A549 (cell line): ENCODE measurements around the gene RALGPS2. TPM values are rescaled to one million over a fixed set of nuclear protein-coding genes. Genes with fewer than 3 reads are reported as not detected.

Experiments
- ATAC-seq, 2 experiments: fragments of 200-7000 bp in 1 of 2; fragments of >200 bp in 1 of 2; cut with Nextera tagmentation in 1 of 2; cut with Tn5 transposase in 1 of 2; 3 replicates each; pipeline versions ENCODE4 v1.8.0 to v1.9.1; 2018 to 2020; ENCODE audit warnings: mild to moderate bottlenecking in 1 of 2, moderate library complexity in 1 of 2
- CTCF ChIA-PET: fragments of 300-600 bp; sonication (Branson Sonifier 250); formaldehyde crosslinking; extraction: SDS; loops from one replicate; lab custom pipeline; 2021; ENCODE audit warnings: antibody characterized with exemption, inconsistent platforms; lab: Yijun Ruan, JAX
- POLR2A ChIA-PET: fragments of 350-600 bp; formaldehyde crosslinking; extraction: SDS; loops from one replicate; lab custom pipeline; 2021; ENCODE audit warnings: antibody characterized with exemption, inconsistent platforms; lab: Yijun Ruan, JAX
- DNase-seq, 2 experiments: peaks; one replicate each; pipeline versions ENCODE4 v3.0.0 to v3.0.0-alpha.2; 2011 to 2016; ENCODE audit warnings: low read depth in 1 of 2, low spot score in 1 of 2
- FAIRE-seq: peaks from 2 replicates; lab custom pipeline; 2011; peaks lifted over from hg19 to GRCh38; lab: Jason Lieb, UNC
- H3K27ac ChIP-seq, 2 experiments: fragments of >200 bp; sonication (Bioruptor Twin); formaldehyde crosslinking; 3 replicates each; pipeline ENCODE4 v1.5.1; 2016 to 2017
- H3K4me1 ChIP-seq: fragments of >200 bp; sonication (Bioruptor Twin); formaldehyde crosslinking; 3 replicates; pipeline ENCODE4 v1.6.1; 2016
- H3K4me2 ChIP-seq: fragments of >200 bp; sonication (Bioruptor Twin); formaldehyde crosslinking; 3 replicates; pipeline ENCODE4 v1.6.1; 2016
- H3K4me3 ChIP-seq: fragments of >200 bp; sonication (Bioruptor Twin); formaldehyde crosslinking; 3 replicates; pipeline ENCODE4 v1.5.1; 2016
- H3K9me3 ChIP-seq: fragments of >200 bp; sonication (Bioruptor Twin); formaldehyde crosslinking; 3 replicates; pipeline ENCODE4 v1.6.1; 2016
- CEBPB ChIP-seq, 2 experiments: fragments of >200 bp in 1 of 2; sonication (Bioruptor Twin) in 1 of 2; formaldehyde crosslinking in 1 of 2; IDR thresholded peaks; 2 replicates each; pipeline ENCODE4 v1.6.1; 2012 to 2016
- CHD4 ChIP-seq: fragments of 200-600 bp; sonication (generic); IDR thresholded peaks from 2 replicates; pipeline ENCODE4 v1.6.1; 2016; ENCODE audit warnings: antibody characterized with exemption, mild to moderate bottlenecking, borderline replicate concordance
- EHMT2 ChIP-seq: fragments of 200-600 bp; sonication (generic); IDR thresholded peaks from 2 replicates; pipeline ENCODE4 v1.6.1; 2016; ENCODE audit warnings: antibody characterized with exemption, low read depth, mild to moderate bottlenecking, moderate library complexity
- ESRRA ChIP-seq: fragments of 150-350 bp; IDR thresholded peaks from 2 replicates; pipeline ENCODE4 v1.6.1; 2014; ENCODE audit warnings: mild to moderate bottlenecking, low read length, borderline replicate concordance
- FOSL2 ChIP-seq, 2 experiments: fragments of 450-650 bp in 1 of 2; fragments of >200 bp in 1 of 2; sonication (Bioruptor Twin) in 1 of 2; formaldehyde crosslinking; IDR thresholded peaks; 2 replicates each; pipeline versions ENCODE4 v1.5.0 to v1.6.1; 2016 to 2020; ENCODE audit warnings: mild to moderate bottlenecking in 1 of 2, moderate library complexity in 1 of 2
- FOXS1 ChIP-seq: fragments of 250-450 bp; sonication (Bioruptor Pico); IDR thresholded peaks from 2 replicates; pipeline ENCODE4 v1.5.0; 2020; ENCODE audit warnings: mild to moderate bottlenecking, moderate library complexity
- GATA3 ChIP-seq: IDR thresholded peaks from 2 replicates; pipeline ENCODE4 v1.6.1; 2012; ENCODE audit warnings: borderline replicate concordance
- HEYL ChIP-seq: fragments of 250-450 bp; sonication (Bioruptor Pico); IDR thresholded peaks from 2 replicates; pipeline ENCODE4 v1.8.0; 2021; ENCODE audit warnings: mild to moderate bottlenecking, moderate library complexity
- HOXB13 ChIP-seq: fragments of 250-450 bp; sonication (Bioruptor Pico); IDR thresholded peaks from 2 replicates; pipeline ENCODE4 v1.5.0; 2020; ENCODE audit warnings: low read depth, mild to moderate bottlenecking, moderate library complexity
- HOXB5 ChIP-seq: fragments of 250-450 bp; sonication (Bioruptor Pico); IDR thresholded peaks from 2 replicates; pipeline ENCODE4 v1.5.0; 2020; ENCODE audit warnings: mild to moderate bottlenecking, moderate library complexity
- JUNB ChIP-seq: fragments of >200 bp; sonication (Bioruptor Twin); formaldehyde crosslinking; IDR thresholded peaks from 2 replicates; pipeline ENCODE4 v1.6.1; 2016
- KDM1A ChIP-seq: fragments of 200-600 bp; sonication (generic); IDR thresholded peaks from 2 replicates; pipeline ENCODE4 v1.6.1; 2016; ENCODE audit warnings: low read depth, mild to moderate bottlenecking
- MAZ ChIP-seq: fragments of 150-350 bp; IDR thresholded peaks from 2 replicates; pipeline ENCODE4 v1.6.1; 2014; ENCODE audit warnings: antibody characterized with exemption, low read depth, low read length, borderline replicate concordance
- NPAS2 ChIP-seq: fragments of 250-450 bp; sonication (Bioruptor Pico); IDR thresholded peaks from 2 replicates; pipeline ENCODE4 v1.8.0; 2022; ENCODE audit warnings: mild to moderate bottlenecking, moderate library complexity, borderline replicate concordance
- NR3C1 ChIP-seq: fragments of >200 bp; sonication (Bioruptor Twin); formaldehyde crosslinking; IDR thresholded peaks from 3 replicates; pipeline ENCODE4 v1.6.1; 2017
- PHF8 ChIP-seq: fragments of 200-600 bp; sonication (generic); IDR thresholded peaks from 2 replicates; pipeline ENCODE4 v1.6.1; 2016; ENCODE audit warnings: low read depth, mild to moderate bottlenecking, antibody characterized with exemption, moderate library complexity, borderline replicate concordance
- POLR2AphosphoS2 ChIP-seq: conservative IDR thresholded peaks from 2 replicates; pipeline ENCODE4 v1.6.1; 2012; ENCODE audit warnings: low read length, improper control_type of control experiment, inconsistent platforms
- RCOR1 ChIP-seq: fragments of 150-350 bp; IDR thresholded peaks from 2 replicates; pipeline ENCODE4 v1.6.1; 2014; ENCODE audit warnings: antibody characterized with exemption, low read length, low read depth
- RNF2 ChIP-seq: fragments of 200-600 bp; sonication (generic); IDR thresholded peaks from 2 replicates; pipeline ENCODE4 v1.6.1; 2016; ENCODE audit warnings: low read depth, mild to moderate bottlenecking, antibody characterized with exemption, moderate library complexity, borderline replicate concordance
- SREBF2 ChIP-seq: fragments of 450-650 bp; IDR thresholded peaks from 2 replicates; pipeline ENCODE4 v1.6.1; 2014; ENCODE audit warnings: mild to moderate bottlenecking, moderate library complexity
- WGBS: methylation state at CpG from one replicate; pipeline ENCODE4 v1.1.6; 2017; ENCODE audit errors: missing lambda C conversion rate; 5-methylcytosine and 5-hydroxymethylcytosine counted together
- polyA plus RNA-seq, 4 experiments: library from polyadenylated mRNA; depleted of rRNA in 3 of 4; stranded (reverse); fragments of >200 nt; fragmentation: RNase III in 1 of 4; extraction: RNeasy Plus Mini Kit Qiagen cat#74134 plus additional on column Dnase treatment in 1 of 4; gene quantifications; 2 replicates in 3 of 4; 3 replicates in 1 of 4; pipeline ENCODE4 v1.2.3, GENCODE V29; 2011 to 2017
- TF ChIP-seq, protein P1 (sequence below): fragments of 450-650 bp; IDR thresholded peaks from 2 replicates; pipeline ENCODE4 v1.6.1; 2014; ENCODE audit warnings: antibody characterized with exemption
- TF ChIP-seq, protein P2 (sequence below): fragments of >200 bp; sonication (Bioruptor Twin); formaldehyde crosslinking; IDR thresholded peaks from 3 replicates; pipeline ENCODE4 v1.6.1; 2016
- TF ChIP-seq, protein P3 (sequence below): fragments of 150-350 bp; IDR thresholded peaks from 2 replicates; pipeline ENCODE4 v1.6.1; 2014; ENCODE audit warnings: low read depth, mild to moderate bottlenecking, low read length
- TF ChIP-seq, protein P4 (sequence below): IDR thresholded peaks from 2 replicates; pipeline ENCODE4 v1.6.1; 2012
- TF ChIP-seq, protein P5 (sequence below): fragments of 250-450 bp; sonication (Bioruptor Pico); IDR thresholded peaks from 2 replicates; pipeline ENCODE4 v1.5.0; 2020; ENCODE audit warnings: low read depth, mild to moderate bottlenecking, moderate library complexity

RALGPS2 gene
- polyA plus RNA-seq, 2 of the 4 experiments (the other 2 are of a cell fraction), result 11.8 to 18.6 TPM

DNA sequence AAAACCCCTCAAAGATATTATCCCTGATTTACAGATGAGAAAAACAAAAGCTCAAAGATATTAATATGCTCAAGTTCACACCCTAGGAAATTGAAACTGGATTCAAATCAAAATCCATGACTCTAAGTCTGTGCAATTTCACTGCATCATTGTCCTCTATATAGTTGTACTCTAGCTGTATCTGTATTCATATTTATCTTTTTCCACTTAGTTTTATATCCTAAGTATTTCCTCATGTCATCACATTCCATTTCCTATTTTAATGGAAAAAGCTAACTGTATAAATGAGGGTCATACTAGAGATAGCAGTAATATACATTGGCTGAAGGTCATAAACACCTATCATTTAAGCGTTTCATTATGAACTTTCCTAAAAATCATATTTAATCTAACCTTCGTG, 42.2 kb upstream of the RALGPS2 start:
- peak overlapping the region; percentile 27; the same call in 2 of the 3 replicates for H3K4me2 ChIP-seq
- TF ChIP-seq ESRRA, result no peak
- TF ChIP-seq RNF2, result no peak
- TF ChIP-seq NR3C1, result no peak
- TF ChIP-seq, protein P1, sequence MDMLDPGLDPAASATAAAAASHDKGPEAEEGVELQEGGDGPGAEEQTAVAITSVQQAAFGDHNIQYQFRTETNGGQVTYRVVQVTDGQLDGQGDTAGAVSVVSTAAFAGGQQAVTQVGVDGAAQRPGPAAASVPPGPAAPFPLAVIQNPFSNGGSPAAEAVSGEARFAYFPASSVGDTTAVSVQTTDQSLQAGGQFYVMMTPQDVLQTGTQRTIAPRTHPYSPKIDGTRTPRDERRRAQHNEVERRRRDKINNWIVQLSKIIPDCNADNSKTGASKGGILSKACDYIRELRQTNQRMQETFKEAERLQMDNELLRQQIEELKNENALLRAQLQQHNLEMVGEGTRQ, result no peak
- TF ChIP-seq CEBPB (IDR thresholded peaks at IDR 0.05), result no peak
- TF ChIP-seq HOXB5, result no peak
- TF ChIP-seq, protein P2, sequence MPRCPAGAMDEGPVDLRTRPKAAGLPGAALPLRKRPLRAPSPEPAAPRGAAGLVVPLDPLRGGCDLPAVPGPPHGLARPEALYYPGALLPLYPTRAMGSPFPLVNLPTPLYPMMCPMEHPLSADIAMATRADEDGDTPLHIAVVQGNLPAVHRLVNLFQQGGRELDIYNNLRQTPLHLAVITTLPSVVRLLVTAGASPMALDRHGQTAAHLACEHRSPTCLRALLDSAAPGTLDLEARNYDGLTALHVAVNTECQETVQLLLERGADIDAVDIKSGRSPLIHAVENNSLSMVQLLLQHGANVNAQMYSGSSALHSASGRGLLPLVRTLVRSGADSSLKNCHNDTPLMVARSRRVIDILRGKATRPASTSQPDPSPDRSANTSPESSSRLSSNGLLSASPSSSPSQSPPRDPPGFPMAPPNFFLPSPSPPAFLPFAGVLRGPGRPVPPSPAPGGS, result no peak
- no peak for TF ChIP-seq SREBF2
- no peak for TF ChIP-seq JUNB
- TF ChIP-seq EHMT2, result no peak
- no peak for TF ChIP-seq PHF8
- TF ChIP-seq, protein P3, sequence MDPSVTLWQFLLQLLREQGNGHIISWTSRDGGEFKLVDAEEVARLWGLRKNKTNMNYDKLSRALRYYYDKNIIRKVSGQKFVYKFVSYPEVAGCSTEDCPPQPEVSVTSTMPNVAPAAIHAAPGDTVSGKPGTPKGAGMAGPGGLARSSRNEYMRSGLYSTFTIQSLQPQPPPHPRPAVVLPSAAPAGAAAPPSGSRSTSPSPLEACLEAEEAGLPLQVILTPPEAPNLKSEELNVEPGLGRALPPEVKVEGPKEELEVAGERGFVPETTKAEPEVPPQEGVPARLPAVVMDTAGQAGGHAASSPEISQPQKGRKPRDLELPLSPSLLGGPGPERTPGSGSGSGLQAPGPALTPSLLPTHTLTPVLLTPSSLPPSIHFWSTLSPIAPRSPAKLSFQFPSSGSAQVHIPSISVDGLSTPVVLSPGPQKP, result no peak
- TF ChIP-seq, protein P4, sequence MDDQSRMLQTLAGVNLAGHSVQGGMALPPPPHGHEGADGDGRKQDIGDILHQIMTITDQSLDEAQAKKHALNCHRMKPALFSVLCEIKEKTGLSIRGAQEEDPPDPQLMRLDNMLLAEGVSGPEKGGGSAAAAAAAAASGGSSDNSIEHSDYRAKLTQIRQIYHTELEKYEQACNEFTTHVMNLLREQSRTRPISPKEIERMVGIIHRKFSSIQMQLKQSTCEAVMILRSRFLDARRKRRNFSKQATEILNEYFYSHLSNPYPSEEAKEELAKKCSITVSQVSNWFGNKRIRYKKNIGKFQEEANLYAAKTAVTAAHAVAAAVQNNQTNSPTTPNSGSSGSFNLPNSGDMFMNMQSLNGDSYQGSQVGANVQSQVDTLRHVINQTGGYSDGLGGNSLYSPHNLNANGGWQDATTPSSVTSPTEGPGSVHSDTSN, result no peak
- TF ChIP-seq, protein P5, sequence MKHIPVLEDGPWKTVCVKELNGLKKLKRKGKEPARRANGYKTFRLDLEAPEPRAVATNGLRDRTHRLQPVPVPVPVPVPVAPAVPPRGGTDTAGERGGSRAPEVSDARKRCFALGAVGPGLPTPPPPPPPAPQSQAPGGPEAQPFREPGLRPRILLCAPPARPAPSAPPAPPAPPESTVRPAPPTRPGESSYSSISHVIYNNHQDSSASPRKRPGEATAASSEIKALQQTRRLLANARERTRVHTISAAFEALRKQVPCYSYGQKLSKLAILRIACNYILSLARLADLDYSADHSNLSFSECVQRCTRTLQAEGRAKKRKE, result no peak
- TF ChIP-seq FOSL2 (IDR thresholded peaks at IDR 0.05), result no peak
- no peak for TF ChIP-seq FOSL2 (CRISPR knock-in tag; IDR thresholded peaks at IDR 0.05)
- no peak for TF ChIP-seq MAZ
- no peak for TF ChIP-seq NPAS2 (CRISPR knock-in tag)
- TF ChIP-seq RCOR1, result no peak
- no peak for TF ChIP-seq HOXB13
- TF ChIP-seq FOXS1 (CRISPR knock-in tag), result no peak
- H3K4me3 ChIP-seq, result no peak overlapping the region
- ATAC-seq, result no peak
- H3K9me3 ChIP-seq, result no peaks in the 10 kb centered on the region
- CTCF ChIA-PET, result interaction anchor here (1.2 kb wide), 1 partner anchor 140 kb away, joined by 3 read pairs; no protein-coding TSS in a partner anchor
- no peak overlapping the region for H3K27ac ChIP-seq
- DNase-seq, result no peak
- H3K4me1 ChIP-seq, result peaks cover 44% of the 10 kb centered on the region
- 90% methylated on average over 2 of the region's 2 CpGs for WGBS
- no peak for FAIRE-seq
- POLR2A ChIA-PET, result no interaction called here

DNA sequence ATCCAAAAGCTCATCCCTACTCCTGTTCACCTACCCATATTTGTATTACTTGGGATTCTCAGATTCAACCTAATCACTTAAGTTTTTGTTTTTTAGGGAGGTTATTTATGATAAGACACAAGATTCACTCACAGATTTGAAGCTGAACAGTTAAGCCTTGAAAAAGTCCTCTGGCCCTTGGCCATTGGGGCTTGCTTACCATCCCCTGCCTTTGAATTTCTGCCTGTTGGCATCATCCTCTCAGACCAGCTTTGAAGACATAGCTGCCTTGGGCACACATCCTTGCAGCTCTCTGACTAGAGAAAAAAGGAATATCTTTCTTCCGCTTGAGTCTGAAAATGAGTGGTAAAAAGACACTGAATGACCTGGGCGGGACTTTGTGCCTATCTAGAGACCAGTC, 41.8 kb upstream of the RALGPS2 start:
- Histone ChIP-seq H3K4me3 (no peak overlapping the region), H3K27ac (peak overlapping the region in 1 of 2 experiments; percentile 76; a peak in 2 of 6 replicates), H3K4me2 (no peak overlapping the region), H3K9me3 (no peaks in the 10 kb centered on the region), H3K4me1 (peaks cover 44% of the 10 kb centered on the region)
- ChIA-PET POLR2A (no interaction called here), CTCF (interaction anchor here (1.2 kb wide), 1 partner anchor 140 kb away, joined by 3 read pairs; no protein-coding TSS in a partner anchor)
- DNase-seq (no peak), ATAC-seq (no peak), FAIRE-seq (no peak)
- TF ChIP-seq GATA3 (no peak), HOXB13 (no peak), HEYL (CRISPR knock-in tag) (no peak), CHD4 (no peak), KDM1A (no peak), POLR2AphosphoS2 (no peak), RNF2 (no peak), FOSL2 (IDR thresholded peaks at IDR 0.05) (no peak), FOSL2 (CRISPR knock-in tag; IDR thresholded peaks at IDR 0.05) (no peak), JUNB (no peak)
- TF ChIP-seq, protein P2, result no peak
- TF ChIP-seq, protein P3, result no peak
- WGBS, result 89% methylated on average over 2 of the region's 2 CpGs
